ENCODE data around the gene ZNF532.

ZNF532 gene

DNA sequence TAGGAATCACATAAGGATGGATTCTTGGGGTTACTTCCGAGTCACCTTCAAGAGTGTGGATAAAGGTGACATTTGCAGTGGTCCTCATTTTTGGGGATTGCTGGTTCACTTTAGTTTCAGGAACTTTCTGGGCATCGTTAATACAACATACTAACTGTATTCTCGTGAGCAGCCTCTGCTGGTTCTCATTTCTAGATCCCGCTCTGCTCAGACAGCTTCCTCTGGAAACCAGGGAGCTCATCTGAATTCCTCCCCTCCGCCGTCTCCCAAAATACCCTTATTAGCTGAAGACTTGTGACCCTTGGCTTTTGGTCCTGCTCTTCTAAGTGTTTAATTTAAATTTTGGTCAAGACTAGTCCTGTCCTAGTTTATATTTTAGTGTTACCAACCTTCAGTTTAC lies 64.5 kb downstream of the ZNF532 start:
- peaks cover 35% of the 10 kb centered on the region for H3K36me3 ChIP-seq (ENCODE audit: insufficient read depth, insufficient read length, low read length)
- H3K27me3 ChIP-seq (ENCODE audit: insufficient read depth, insufficient read length): no peaks in the 10 kb centered on the region
- no peak for DNase-seq (ENCODE audit: low read depth, low spot score)
- TF ChIP-seq SUZ12 (IDR thresholded peaks at IDR 0.05; ENCODE audit: extremely low read depth, insufficient read depth, insufficient read length) (no peak), ZNF274 (IDR thresholded peaks at IDR 0.05; ENCODE audit: low read depth, low read length) (no peak), YY1 (IDR thresholded peaks at IDR 0.05; ENCODE audit: insufficient read depth, insufficient read length) (no peak)
- no peak overlapping the region for H3K4me3 ChIP-seq (ENCODE audit: insufficient read length, low read depth)
- no peaks in the 10 kb centered on the region for H3K9me3 ChIP-seq (ENCODE audit: insufficient read depth, low read length)
- H3K9ac ChIP-seq (ENCODE audit: insufficient read length, low read depth): no peak overlapping the region
- peaks cover 8% of the 10 kb centered on the region for H3K4me1 ChIP-seq (ENCODE audit: insufficient read depth, insufficient read length)

DNA sequence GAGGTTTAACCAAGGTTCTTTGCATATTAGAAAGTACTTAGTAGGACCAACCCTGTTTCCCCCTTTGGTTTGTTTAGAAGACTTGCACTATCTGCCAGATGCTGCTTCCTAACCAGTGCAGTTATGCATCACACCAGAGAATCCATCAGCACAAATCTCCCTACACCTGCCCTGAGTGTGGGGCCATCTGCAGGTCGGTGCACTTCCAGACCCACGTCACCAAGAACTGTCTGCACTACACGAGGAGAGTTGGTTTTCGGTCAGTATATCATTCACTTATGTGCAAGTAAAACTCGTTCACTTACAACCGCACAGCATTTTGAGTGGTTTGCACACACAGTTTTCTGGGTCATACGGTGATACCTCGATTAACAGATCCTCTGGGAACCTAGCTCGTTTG lies 69.7 kb downstream of the ZNF532 start:
- peaks cover 51% of the 10 kb centered on the region for H3K36me3 ChIP-seq (ENCODE audit: insufficient read depth, insufficient read length, low read length)
- TF ChIP-seq SUZ12 (IDR thresholded peaks at IDR 0.05; ENCODE audit: extremely low read depth, insufficient read depth, insufficient read length) (no peak), YY1 (IDR thresholded peaks at IDR 0.05; ENCODE audit: insufficient read depth, insufficient read length) (no peak), ZNF274 (IDR thresholded peaks at IDR 0.05; ENCODE audit: low read depth, low read length) (no peak)
- H3K9ac ChIP-seq (ENCODE audit: insufficient read length, low read depth): no peak overlapping the region
- H3K4me1 ChIP-seq (ENCODE audit: insufficient read depth, insufficient read length): no peaks in the 10 kb centered on the region
- H3K27me3 ChIP-seq (ENCODE audit: insufficient read depth, insufficient read length): no peaks in the 10 kb centered on the region
- DNase-seq (ENCODE audit: low read depth, low spot score): no peak
- H3K4me3 ChIP-seq (ENCODE audit: insufficient read length, low read depth): no peak overlapping the region
- no peaks in the 10 kb centered on the region for H3K9me3 ChIP-seq (ENCODE audit: insufficient read depth, low read length)

GRCh38 chr18:58934933-58935577 lies 70.4 kb downstream of the ZNF532 start:
- Histone ChIP-seq H3K27me3 (ENCODE audit: insufficient read depth, insufficient read length) (no peaks in the 10 kb centered on the region), H3K4me3 (ENCODE audit: insufficient read length, low read depth) (no peak overlapping the region), H3K9ac (ENCODE audit: insufficient read length, low read depth) (no peak overlapping the region), H3K4me1 (ENCODE audit: insufficient read depth, insufficient read length) (no peaks in the 10 kb centered on the region), H3K9me3 (ENCODE audit: insufficient read depth, low read length) (no peaks in the 10 kb centered on the region), H3K36me3 (ENCODE audit: insufficient read depth, insufficient read length, low read length) (peaks cover 52% of the 10 kb centered on the region)
- TF ChIP-seq YY1 (IDR thresholded peaks at IDR 0.05; ENCODE audit: insufficient read depth, insufficient read length) (no peak), ZNF274 (IDR thresholded peaks at IDR 0.05; ENCODE audit: low read depth, low read length) (no peak), SUZ12 (IDR thresholded peaks at IDR 0.05; ENCODE audit: extremely low read depth, insufficient read depth, insufficient read length) (no peak)
- DNase-seq (ENCODE audit: low read depth, low spot score): no peak

DNA sequence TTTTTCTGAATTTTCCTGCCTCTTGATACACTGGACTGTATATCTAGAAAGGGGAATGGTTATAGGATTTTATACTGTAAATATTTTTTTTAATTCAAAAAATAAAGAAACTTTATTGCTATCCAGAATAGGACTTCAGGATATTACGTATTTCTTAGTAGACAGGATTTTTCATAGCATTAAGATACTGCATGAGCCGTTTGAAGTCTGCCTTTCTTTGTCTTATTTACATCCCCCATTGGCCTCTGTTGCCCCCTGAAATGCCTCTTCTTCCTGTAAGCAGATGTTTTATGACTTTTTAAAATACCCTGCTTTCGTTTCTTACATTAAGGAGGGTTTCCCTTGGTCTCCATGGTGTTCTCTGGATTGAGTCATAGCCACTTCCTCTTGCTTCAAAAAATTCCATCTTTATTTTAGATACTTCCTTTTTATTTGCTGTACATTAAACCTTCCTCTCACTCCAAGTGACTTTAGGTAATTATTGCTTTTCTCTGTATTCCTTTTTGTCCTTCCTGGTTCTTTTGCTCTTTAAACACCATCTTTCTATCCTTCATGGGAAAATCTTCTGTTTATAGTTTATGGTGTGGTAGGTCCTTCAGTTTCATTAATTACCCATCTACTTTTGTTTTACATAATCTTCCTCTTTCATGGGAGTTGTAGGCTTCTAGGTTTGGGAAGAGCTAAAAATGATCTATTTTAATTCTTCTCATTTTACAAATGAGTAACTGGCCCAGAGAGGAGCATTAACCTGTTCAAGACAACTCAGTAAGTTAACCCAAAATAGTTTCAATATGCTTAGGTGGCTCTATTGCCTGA lies 72.6 kb downstream of the ZNF532 start:
- Histone ChIP-seq H3K36me3 (ENCODE audit: insufficient read depth, insufficient read length, low read length) (peaks cover 54% of the 10 kb centered on the region), H3K4me1 (ENCODE audit: insufficient read depth, insufficient read length) (no peaks in the 10 kb centered on the region), H3K9me3 (ENCODE audit: insufficient read depth, low read length) (no peaks in the 10 kb centered on the region), H3K4me3 (ENCODE audit: insufficient read length, low read depth) (no peak overlapping the region), H3K9ac (ENCODE audit: insufficient read length, low read depth) (no peak overlapping the region), H3K27me3 (ENCODE audit: insufficient read depth, insufficient read length) (no peaks in the 10 kb centered on the region)
- DNase-seq (ENCODE audit: low read depth, low spot score): no peak
- TF ChIP-seq ZNF274 (IDR thresholded peaks at IDR 0.05; ENCODE audit: low read depth, low read length): no peak
- no peak for TF ChIP-seq SUZ12 (IDR thresholded peaks at IDR 0.05; ENCODE audit: extremely low read depth, insufficient read depth, insufficient read length)
- no peak for TF ChIP-seq YY1 (IDR thresholded peaks at IDR 0.05; ENCODE audit: insufficient read depth, insufficient read length)

DNA sequence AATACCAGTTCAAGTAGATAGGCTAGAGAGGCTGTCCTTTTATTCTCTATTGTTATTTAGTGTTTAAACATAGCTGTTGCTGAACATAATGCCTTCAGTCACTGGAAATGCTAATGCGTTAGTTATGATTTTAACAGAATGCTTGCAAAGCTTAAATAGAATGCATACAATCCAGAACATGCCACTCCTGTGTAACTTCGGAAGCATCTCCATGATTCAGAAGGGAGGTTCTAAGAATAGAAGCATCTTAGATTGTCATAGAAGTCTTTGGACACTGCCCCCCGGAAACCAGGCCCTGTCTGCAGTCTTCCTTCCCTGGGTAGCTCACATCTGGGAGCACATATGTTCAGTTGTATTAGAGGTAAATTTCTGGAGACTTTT lies 73.2 kb downstream of the ZNF532 start:
- Histone ChIP-seq H3K9me3 (ENCODE audit: insufficient read depth, low read length) (no peaks in the 10 kb centered on the region), H3K4me1 (ENCODE audit: insufficient read depth, insufficient read length) (no peaks in the 10 kb centered on the region), H3K4me3 (ENCODE audit: insufficient read length, low read depth) (no peak overlapping the region), H3K9ac (ENCODE audit: insufficient read length, low read depth) (no peak overlapping the region), H3K36me3 (ENCODE audit: insufficient read depth, insufficient read length, low read length) (peaks cover 52% of the 10 kb centered on the region), H3K27me3 (ENCODE audit: insufficient read depth, insufficient read length) (no peaks in the 10 kb centered on the region)
- TF ChIP-seq YY1 (IDR thresholded peaks at IDR 0.05; ENCODE audit: insufficient read depth, insufficient read length) (no peak), SUZ12 (IDR thresholded peaks at IDR 0.05; ENCODE audit: extremely low read depth, insufficient read depth, insufficient read length) (no peak), ZNF274 (IDR thresholded peaks at IDR 0.05; ENCODE audit: low read depth, low read length) (no peak)
- DNase-seq (ENCODE audit: low read depth, low spot score): no peak

- H3K4me1 ChIP-seq (ENCODE audit: insufficient read depth, insufficient read length): no peaks in the 10 kb centered on the region
- no peaks in the 10 kb centered on the region for H3K27me3 ChIP-seq (ENCODE audit: insufficient read depth, insufficient read length)
- H3K36me3 ChIP-seq (ENCODE audit: insufficient read depth, insufficient read length, low read length): peaks cover 54% of the 10 kb centered on the region
- H3K9me3 ChIP-seq (ENCODE audit: insufficient read depth, low read length): no peaks in the 10 kb centered on the region
- no peak overlapping the region for H3K4me3 ChIP-seq (ENCODE audit: insufficient read length, low read depth)
- no peak overlapping the region for H3K9ac ChIP-seq (ENCODE audit: insufficient read length, low read depth)
- no peak for DNase-seq (ENCODE audit: low read depth, low spot score)
- TF ChIP-seq ZNF274 (IDR thresholded peaks at IDR 0.05; ENCODE audit: low read depth, low read length) (no peak), YY1 (IDR thresholded peaks at IDR 0.05; ENCODE audit: insufficient read depth, insufficient read length) (no peak), SUZ12 (IDR thresholded peaks at IDR 0.05; ENCODE audit: extremely low read depth, insufficient read depth, insufficient read length) (no peak)
Observed at GRCh38 chr18:58941426-58942099, 76.9 kb downstream of the ZNF532 start.

DNA sequence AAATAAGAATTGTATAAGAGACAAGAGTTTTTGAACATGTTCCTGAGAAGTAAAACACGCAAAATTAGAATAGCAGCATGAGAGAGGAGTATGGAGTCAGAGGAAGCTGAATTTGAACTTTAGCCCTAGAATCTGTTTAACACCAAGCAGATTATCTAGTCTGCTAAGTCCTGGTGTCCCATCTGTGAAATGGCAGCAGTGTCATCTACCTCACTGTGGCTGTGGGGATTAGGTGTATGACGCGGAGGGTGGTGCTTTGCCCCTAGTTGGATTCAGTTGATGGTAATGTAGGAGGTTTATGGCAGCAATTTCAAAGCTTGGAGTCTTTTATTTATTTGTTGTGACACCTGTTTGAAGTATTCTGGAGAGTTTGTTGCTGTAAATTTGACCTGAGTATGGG lies 79.2 kb downstream of the ZNF532 start:
- Histone ChIP-seq H3K4me1 (ENCODE audit: insufficient read depth, insufficient read length) (no peaks in the 10 kb centered on the region), H3K9ac (ENCODE audit: insufficient read length, low read depth) (no peak overlapping the region), H3K4me3 (ENCODE audit: insufficient read length, low read depth) (no peak overlapping the region), H3K36me3 (ENCODE audit: insufficient read depth, insufficient read length, low read length) (peaks cover 57% of the 10 kb centered on the region), H3K9me3 (ENCODE audit: insufficient read depth, low read length) (no peaks in the 10 kb centered on the region), H3K27me3 (ENCODE audit: insufficient read depth, insufficient read length) (no peaks in the 10 kb centered on the region)
- DNase-seq (ENCODE audit: low read depth, low spot score): no peak
- TF ChIP-seq SUZ12 (IDR thresholded peaks at IDR 0.05; ENCODE audit: extremely low read depth, insufficient read depth, insufficient read length) (no peak), YY1 (IDR thresholded peaks at IDR 0.05; ENCODE audit: insufficient read depth, insufficient read length) (no peak), ZNF274 (IDR thresholded peaks at IDR 0.05; ENCODE audit: low read depth, low read length) (no peak)

Data from NT2/D1 (cell line).